ENCODE measurements around the gene SLC8B1.

The SLC8B1 gene

DNA sequence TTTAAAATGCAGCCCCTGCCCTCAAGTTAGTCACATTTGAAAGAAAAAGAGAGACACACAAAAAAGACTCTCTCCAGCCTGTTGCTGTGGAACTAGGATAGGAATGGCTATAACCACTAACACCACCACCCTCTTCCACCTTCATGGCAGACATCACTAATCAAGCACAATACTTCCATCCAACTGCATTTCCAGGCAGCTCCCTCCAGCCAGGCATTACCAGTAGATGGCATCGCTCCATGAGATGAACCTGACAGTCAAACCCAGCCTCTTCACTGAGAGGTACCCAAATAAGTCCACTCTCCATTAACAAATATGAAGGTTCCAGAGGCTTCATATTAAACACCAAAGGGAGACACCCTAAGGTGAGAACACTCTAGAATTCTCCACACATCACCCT, 24.4 kb downstream of the SLC8B1 start:
- TF ChIP-seq, protein P1, sequence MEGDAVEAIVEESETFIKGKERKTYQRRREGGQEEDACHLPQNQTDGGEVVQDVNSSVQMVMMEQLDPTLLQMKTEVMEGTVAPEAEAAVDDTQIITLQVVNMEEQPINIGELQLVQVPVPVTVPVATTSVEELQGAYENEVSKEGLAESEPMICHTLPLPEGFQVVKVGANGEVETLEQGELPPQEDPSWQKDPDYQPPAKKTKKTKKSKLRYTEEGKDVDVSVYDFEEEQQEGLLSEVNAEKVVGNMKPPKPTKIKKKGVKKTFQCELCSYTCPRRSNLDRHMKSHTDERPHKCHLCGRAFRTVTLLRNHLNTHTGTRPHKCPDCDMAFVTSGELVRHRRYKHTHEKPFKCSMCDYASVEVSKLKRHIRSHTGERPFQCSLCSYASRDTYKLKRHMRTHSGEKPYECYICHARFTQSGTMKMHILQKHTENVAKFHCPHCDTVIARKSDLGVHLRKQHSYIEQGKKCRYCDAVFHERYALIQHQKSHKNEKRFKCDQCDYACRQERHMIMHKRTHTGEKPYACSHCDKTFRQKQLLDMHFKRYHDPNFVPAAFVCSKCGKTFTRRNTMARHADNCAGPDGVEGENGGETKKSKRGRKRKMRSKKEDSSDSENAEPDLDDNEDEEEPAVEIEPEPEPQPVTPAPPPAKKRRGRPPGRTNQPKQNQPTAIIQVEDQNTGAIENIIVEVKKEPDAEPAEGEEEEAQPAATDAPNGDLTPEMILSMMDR (IDR thresholded peaks at IDR 0.05; ENCODE audit: borderline replicate concordance, insufficient read depth, low read depth, low read length) = no peak; the same call in 1 of the 2 replicates
- no peak overlapping the region for H3K4me3 ChIP-seq (ENCODE audit: low read depth, low read length)

DNA sequence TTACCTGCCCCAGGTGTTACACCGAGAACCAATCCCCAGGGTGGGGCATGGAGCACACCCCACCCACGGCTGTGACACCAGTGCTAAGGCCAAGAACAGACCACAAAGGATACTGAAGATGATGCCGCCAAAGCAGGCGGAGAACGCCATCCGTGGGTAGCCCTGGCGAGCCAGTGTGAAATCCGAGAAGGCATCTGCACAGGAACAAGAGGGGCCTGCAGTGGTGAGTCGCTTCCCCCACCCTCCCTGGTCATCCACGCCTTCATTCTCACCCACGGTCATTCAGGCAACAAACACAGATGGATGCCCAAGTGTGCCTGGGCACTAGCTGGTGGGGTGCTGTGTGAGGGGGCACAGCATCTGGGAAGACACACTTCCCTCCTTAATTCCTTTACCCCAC, 28.5 kb downstream of the SLC8B1 start:
- TF ChIP-seq, protein P1 (IDR thresholded peaks at IDR 0.05; ENCODE audit: borderline replicate concordance, insufficient read depth, low read depth, low read length) = no peak
- H3K4me3 ChIP-seq (ENCODE audit: low read depth, low read length) = no peak overlapping the region

DNA sequence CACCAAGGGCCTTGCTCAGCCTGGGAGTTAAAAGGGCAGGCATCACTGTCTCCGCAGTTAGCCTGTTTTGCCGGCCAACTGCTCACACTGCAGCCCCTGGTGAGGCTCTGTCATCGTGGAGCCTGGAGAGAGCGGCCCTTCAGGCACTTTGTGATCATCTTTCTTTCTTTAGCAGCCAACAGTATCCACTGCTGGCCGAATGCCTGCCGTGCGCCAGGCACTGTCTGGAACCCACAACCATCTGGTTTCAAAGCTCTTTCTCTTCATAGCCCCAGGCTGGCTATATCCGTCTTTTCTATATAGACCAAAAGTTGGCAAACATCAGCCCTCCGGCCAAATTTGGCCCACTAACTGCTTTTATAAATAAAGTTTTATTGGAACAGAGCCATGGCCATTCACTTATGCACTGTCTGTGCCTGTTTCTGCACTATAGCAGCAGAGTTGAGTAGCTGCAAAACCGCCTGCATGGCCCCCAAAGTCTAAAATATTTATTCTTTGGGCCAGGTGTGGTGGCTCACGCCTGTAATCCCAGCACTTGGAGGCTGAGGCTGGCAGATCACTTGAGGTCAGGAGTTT, 29.5 kb downstream of the SLC8B1 start:
- no peak overlapping the region for H3K4me3 ChIP-seq (ENCODE audit: low read depth, low read length)
- TF ChIP-seq, protein P1 (IDR thresholded peaks at IDR 0.05; ENCODE audit: borderline replicate concordance, insufficient read depth, low read depth, low read length) = no peak

DNA sequence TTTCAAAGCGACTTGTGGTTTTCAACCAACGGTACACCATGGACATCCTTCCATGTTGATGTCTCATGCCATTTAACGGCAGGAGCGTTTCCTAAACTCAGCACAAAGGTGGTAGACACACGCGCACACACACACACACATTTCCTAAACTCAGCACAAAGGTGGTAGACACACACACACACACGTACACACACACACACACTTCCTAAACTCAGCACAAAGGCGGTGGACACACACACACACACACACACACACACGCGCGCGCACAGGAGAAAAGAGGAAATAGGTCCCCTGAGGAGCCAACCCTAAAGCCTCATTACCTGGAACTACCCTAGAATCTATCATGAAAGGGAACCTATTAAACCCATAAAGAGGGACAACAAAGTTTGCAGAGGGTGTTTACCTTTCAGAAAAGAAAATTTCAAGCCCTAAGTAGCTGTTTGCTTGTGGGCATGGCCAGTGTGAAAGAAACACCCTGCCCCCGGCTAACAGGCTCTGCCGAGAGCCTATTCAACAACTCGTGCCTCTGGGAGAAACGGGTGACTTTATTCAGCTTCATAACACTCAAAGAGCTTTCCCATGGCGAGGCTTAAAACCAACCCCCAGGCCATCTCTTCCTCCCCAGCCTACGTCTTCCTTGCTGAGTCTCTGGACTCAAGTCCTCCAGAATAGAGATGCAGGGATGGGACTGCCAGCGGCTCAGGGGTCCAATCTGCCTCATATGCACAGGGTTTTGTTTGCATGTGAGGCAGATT, 31.8 kb downstream of the SLC8B1 start:
- TF ChIP-seq, protein P1 (IDR thresholded peaks at IDR 0.05; ENCODE audit: borderline replicate concordance, insufficient read depth, low read depth, low read length) = no peak
- H3K4me3 ChIP-seq (ENCODE audit: low read depth, low read length) = no peak overlapping the region

DNA sequence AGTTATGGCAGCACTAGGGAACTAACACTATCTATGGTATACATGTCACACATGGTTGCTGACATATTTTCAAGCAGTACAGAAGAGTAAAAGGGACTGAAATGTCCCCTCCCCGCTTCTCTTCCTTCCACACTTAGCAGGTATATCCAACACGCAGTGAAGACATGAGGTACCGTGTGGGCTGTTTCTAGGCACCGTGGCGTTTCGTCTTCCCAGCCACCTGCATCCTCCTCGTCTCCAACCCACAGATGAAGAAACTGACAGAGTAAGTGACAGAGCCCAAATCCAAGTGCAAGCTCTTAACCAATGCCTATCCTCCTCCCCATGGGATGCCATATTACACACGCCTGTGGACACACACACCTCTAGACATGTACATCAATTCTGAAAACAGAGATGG, 32.4 kb downstream of the SLC8B1 start:
- TF ChIP-seq, protein P1 (IDR thresholded peaks at IDR 0.05; ENCODE audit: borderline replicate concordance, insufficient read depth, low read depth, low read length) = no peak
- no peak overlapping the region for H3K4me3 ChIP-seq (ENCODE audit: low read depth, low read length)

DNA sequence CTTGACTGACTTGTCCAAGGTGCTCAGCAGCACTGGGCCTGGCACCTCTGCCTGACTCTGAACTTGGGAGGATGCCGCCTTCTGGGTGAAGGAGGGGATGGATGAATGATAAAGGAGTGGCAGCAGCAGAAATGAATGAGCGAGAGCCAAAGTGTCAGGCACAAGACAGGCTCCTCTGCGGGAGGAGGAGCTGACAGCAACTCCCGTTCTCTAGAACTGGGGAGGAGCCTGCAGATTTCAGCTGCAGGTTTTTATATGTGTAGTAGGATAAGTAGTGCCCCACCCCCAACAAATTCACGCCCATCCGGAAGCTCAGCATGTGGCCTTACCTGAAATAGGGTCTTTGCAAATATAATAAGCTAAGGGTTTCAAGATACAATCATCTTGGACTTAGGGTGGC, 33.1 kb downstream of the SLC8B1 start:
- H3K4me3 ChIP-seq (ENCODE audit: low read depth, low read length) = no peak overlapping the region
- TF ChIP-seq, protein P1 (IDR thresholded peaks at IDR 0.05; ENCODE audit: borderline replicate concordance, insufficient read depth, low read depth, low read length) = no peak

All from GM12875 (cell line).